Activated CD4-positive, alpha-beta memory T cell treated with anti-CD3 and anti-CD28 coated beads, Interleukin-2, amount 10 ng/mL, durations not matched to agents 7 days and 5 days (primary cell): Measurements from ENCODE around the gene SORCS2. TPM values are rescaled to one million over a fixed set of nuclear protein-coding genes. Genes with fewer than 3 reads are reported as not detected.
"Not testable (repeated sequence)": the region's sequence is repeated elsewhere in the genome, so short reads cannot be mapped to it uniquely, and the experiment has no call there.

ENCODE experiments used
- CTCF ChIA-PET: fragments of 350-600 bp; sonication (Branson Sonifier 250); formaldehyde crosslinking; loops from one replicate; lab custom pipeline; 2021; ENCODE audit warnings: antibody characterized with exemption, inconsistent platforms; lab: Charles Lee
- POLR2A ChIA-PET: fragments of 350-600 bp; sonication (Branson Sonifier 250); formaldehyde crosslinking; loops from one replicate; lab custom pipeline; 2021; ENCODE audit warnings: antibody characterized with exemption; lab: Charles Lee
- DNase-seq: peaks from one replicate; pipeline ENCODE4 v3.0.0-alpha.2; 2020
- H3K27ac Mint-ChIP-seq: one replicate; pipeline ENCODE4 v1.8.0; 2021; ENCODE audit warnings: mild to moderate bottlenecking, mixed read lengths
- H3K27me3 Mint-ChIP-seq: one replicate; pipeline ENCODE4 v1.8.0; 2021; ENCODE audit warnings: mixed read lengths
- H3K36me3 Mint-ChIP-seq: one replicate; pipeline ENCODE4 v1.8.0; 2021; ENCODE audit warnings: low read depth, mixed read lengths
- H3K4me1 Mint-ChIP-seq: one replicate; pipeline ENCODE4 v1.8.0; 2021; ENCODE audit warnings: mixed read lengths
- H3K4me3 Mint-ChIP-seq: one replicate; pipeline ENCODE4 v1.8.0; 2021; ENCODE audit warnings: mild to moderate bottlenecking, mixed read lengths
- H3K9me3 Mint-ChIP-seq: one replicate; pipeline ENCODE4 v1.8.0; 2021; ENCODE audit warnings: mixed read lengths
- total RNA-seq, 2 experiments: library from RNA; stranded (reverse); gene quantifications; one replicate each; pipeline ENCODE4 v1.2.3, GENCODE V29; 2021

SORCS2 gene
- total RNA-seq, 2 experiments from 2014 or later, result 0.10 to 0.18 TPM

- no peak for DNase-seq
- Mint-ChIP-seq H3K36me3 (no peaks in the 10 kb centered on the region), H3K9me3 (no peaks in the 10 kb centered on the region), H3K27me3 (no peaks in the 10 kb centered on the region), H3K27ac (no peak overlapping the region), H3K4me3 (no peak overlapping the region), H3K4me1 (no peaks in the 10 kb centered on the region)
- POLR2A ChIA-PET, result no interaction called here
- CTCF ChIA-PET, result no interaction called here
Observed at GRCh38 chr4:7214359-7214758, 22.0 kb downstream of the SORCS2 start.

GRCh38 chr4:7215187-7215586, 22.8 kb downstream of the SORCS2 start:
- H3K4me1 Mint-ChIP-seq, H3K27me3 Mint-ChIP-seq, POLR2A ChIA-PET, CTCF ChIA-PET, H3K36me3 Mint-ChIP-seq, H3K27ac Mint-ChIP-seq, H3K4me3 Mint-ChIP-seq, H3K9me3 Mint-ChIP-seq, DNase-seq: not testable (repeated sequence)

GRCh38 chr4:7217039-7217438, 24.7 kb downstream of the SORCS2 start:
- Mint-ChIP-seq H3K27me3 (no peaks in the 10 kb centered on the region), H3K27ac (no peak overlapping the region), H3K36me3 (no peaks in the 10 kb centered on the region), H3K4me1 (no peaks in the 10 kb centered on the region), H3K9me3 (no peaks in the 10 kb centered on the region), H3K4me3 (no peak overlapping the region)
- ChIA-PET POLR2A (no interaction called here), CTCF (no interaction called here)
- DNase-seq, result no peak

- Mint-ChIP-seq H3K9me3 (no peaks in the 10 kb centered on the region), H3K36me3 (no peaks in the 10 kb centered on the region), H3K27ac (no peak overlapping the region), H3K4me3 (no peak overlapping the region), H3K4me1 (no peaks in the 10 kb centered on the region), H3K27me3 (no peaks in the 10 kb centered on the region)
- no peak for DNase-seq
- CTCF ChIA-PET, result no interaction called here
- POLR2A ChIA-PET, result no interaction called here
Observed at GRCh38 chr4:7217474-7218321, 25.4 kb downstream of the SORCS2 start.

- DNase-seq, result no peak
- Mint-ChIP-seq H3K4me1 (no peaks in the 10 kb centered on the region), H3K27me3 (no peaks in the 10 kb centered on the region), H3K27ac (no peak overlapping the region), H3K4me3 (no peak overlapping the region), H3K9me3 (no peaks in the 10 kb centered on the region), H3K36me3 (no peaks in the 10 kb centered on the region)
- POLR2A ChIA-PET, result no interaction called here
- CTCF ChIA-PET, result no interaction called here
Observed at GRCh38 chr4:7218686-7219085, 26.3 kb downstream of the SORCS2 start.

GRCh38 chr4:7222521-7222920, 30.2 kb downstream of the SORCS2 start:
- H3K9me3 Mint-ChIP-seq, result no peaks in the 10 kb centered on the region
- POLR2A ChIA-PET, result no interaction called here
- H3K4me3 Mint-ChIP-seq, result no peak overlapping the region
- no peaks in the 10 kb centered on the region for H3K4me1 Mint-ChIP-seq
- DNase-seq, result no peak
- H3K36me3 Mint-ChIP-seq, result no peaks in the 10 kb centered on the region
- H3K27me3 Mint-ChIP-seq, result no peaks in the 10 kb centered on the region
- H3K27ac Mint-ChIP-seq, result no peak overlapping the region
- CTCF ChIA-PET, result no interaction called here

- DNase-seq, result no peak
- no peaks in the 10 kb centered on the region for H3K9me3 Mint-ChIP-seq
- no peaks in the 10 kb centered on the region for H3K27me3 Mint-ChIP-seq
- H3K4me3 Mint-ChIP-seq, result no peak overlapping the region
- H3K27ac Mint-ChIP-seq, result no peak overlapping the region
- no peaks in the 10 kb centered on the region for H3K4me1 Mint-ChIP-seq
- POLR2A ChIA-PET, result no interaction called here
- no peaks in the 10 kb centered on the region for H3K36me3 Mint-ChIP-seq
- CTCF ChIA-PET, result no interaction called here
Observed at GRCh38 chr4:7223541-7223940, 31.2 kb downstream of the SORCS2 start.

GRCh38 chr4:7224001-7224400, 31.7 kb downstream of the SORCS2 start:
- H3K36me3 Mint-ChIP-seq, result no peaks in the 10 kb centered on the region
- POLR2A ChIA-PET, result no interaction called here
- CTCF ChIA-PET, result no interaction called here
- H3K4me1 Mint-ChIP-seq, result no peaks in the 10 kb centered on the region
- H3K9me3 Mint-ChIP-seq, result no peaks in the 10 kb centered on the region
- DNase-seq, result no peak
- no peaks in the 10 kb centered on the region for H3K27me3 Mint-ChIP-seq
- no peak overlapping the region for H3K4me3 Mint-ChIP-seq
- no peak overlapping the region for H3K27ac Mint-ChIP-seq

GRCh38 chr4:7224878-7225533, 32.7 kb downstream of the SORCS2 start:
- H3K36me3 Mint-ChIP-seq, result no peaks in the 10 kb centered on the region
- H3K27me3 Mint-ChIP-seq, result no peaks in the 10 kb centered on the region
- H3K4me1 Mint-ChIP-seq, result no peaks in the 10 kb centered on the region
- no peak overlapping the region for H3K27ac Mint-ChIP-seq
- no peaks in the 10 kb centered on the region for H3K9me3 Mint-ChIP-seq
- no peak for DNase-seq
- no peak overlapping the region for H3K4me3 Mint-ChIP-seq
- CTCF ChIA-PET, result no interaction called here
- POLR2A ChIA-PET, result no interaction called here

GRCh38 chr4:7226439-7226838, 34.1 kb downstream of the SORCS2 start:
- ChIA-PET CTCF (no interaction called here), POLR2A (no interaction called here)
- H3K9me3 Mint-ChIP-seq, result no peaks in the 10 kb centered on the region
- H3K27ac Mint-ChIP-seq, result no peak overlapping the region
- no peak for DNase-seq
- no peaks in the 10 kb centered on the region for H3K4me1 Mint-ChIP-seq
- no peaks in the 10 kb centered on the region for H3K27me3 Mint-ChIP-seq
- H3K4me3 Mint-ChIP-seq, result no peak overlapping the region
- H3K36me3 Mint-ChIP-seq, result no peaks in the 10 kb centered on the region

GRCh38 chr4:7227008-7227407, 34.7 kb downstream of the SORCS2 start:
- H3K4me3 Mint-ChIP-seq, result no peak overlapping the region

GRCh38 chr4:7228734-7229133, 36.4 kb downstream of the SORCS2 start:
- no peak for DNase-seq
- CTCF ChIA-PET, result no interaction called here
- Mint-ChIP-seq H3K36me3 (no peaks in the 10 kb centered on the region), H3K27ac (no peak overlapping the region), H3K27me3 (no peaks in the 10 kb centered on the region), H3K9me3 (no peaks in the 10 kb centered on the region), H3K4me3 (no peak overlapping the region), H3K4me1 (no peaks in the 10 kb centered on the region)
- POLR2A ChIA-PET, result no interaction called here

More at GRCh38 chr4:7227008-7227407, 34.7 kb downstream of the SORCS2 start:
- ChIA-PET POLR2A (no interaction called here), CTCF (no interaction called here)
- Mint-ChIP-seq H3K4me1 (no peaks in the 10 kb centered on the region), H3K36me3 (no peaks in the 10 kb centered on the region), H3K27ac (no peak overlapping the region), H3K9me3 (no peaks in the 10 kb centered on the region), H3K27me3 (no peaks in the 10 kb centered on the region)
- no peak for DNase-seq

- Mint-ChIP-seq H3K4me3 (no peak overlapping the region), H3K27me3 (no peaks in the 10 kb centered on the region), H3K4me1 (no peaks in the 10 kb centered on the region), H3K9me3 (no peaks in the 10 kb centered on the region), H3K36me3 (no peaks in the 10 kb centered on the region), H3K27ac (no peak overlapping the region)
- ChIA-PET POLR2A (no interaction called here), CTCF (no interaction called here)
- DNase-seq, result no peak
Observed at GRCh38 chr4:7232061-7232650, 39.8 kb downstream of the SORCS2 start.
